Ascending aorta (tissue), 2 donors: ENCODE data around the gene CMIP. TPM values are rescaled to one million over a fixed set of nuclear protein-coding genes. Genes with fewer than 3 reads are reported as not detected.

Experiments
- DNase-seq, 2 donors: peaks; one replicate each; pipeline ENCODE4 v3.0.0-alpha.2; 2019; ENCODE audit warnings: low spot score in 2 of 2
- H3K27ac ChIP-seq, 2 donors: fragments of 200-600 bp; sonication (generic); one replicate each; pipeline ENCODE4 v1.5.1; 2016 to 2017; ENCODE audit warnings: mild to moderate bottlenecking in 1 of 2
- H3K27me3 ChIP-seq: fragments of 200-600 bp; sonication (generic); one replicate; pipeline ENCODE4 v1.5.1; 2017
- H3K36me3 ChIP-seq, 2 donors: fragments of 200-600 bp; sonication (generic); one replicate each; pipeline ENCODE4 v1.5.1; 2016
- H3K4me1 ChIP-seq, 2 donors: fragments of 200-600 bp; sonication (generic); one replicate each; pipeline ENCODE4 v1.5.1; 2016 to 2017; ENCODE audit warnings: mild to moderate bottlenecking in 1 of 2
- H3K4me3 ChIP-seq, 2 donors: fragments of 200-600 bp; sonication (generic); one replicate each; pipeline ENCODE4 v1.5.1; 2016 to 2017; ENCODE audit warnings: mild to moderate bottlenecking in 1 of 2
- H3K9me3 ChIP-seq, 2 donors: fragments of 200-600 bp; sonication (generic); one replicate each; pipeline ENCODE4 v1.5.1; 2016
- CTCF ChIP-seq, 3 experiments: fragments of 200-600 bp in 2 of 3; fragments of 450-650 bp in 1 of 3; sonication (generic) in 2 of 3; IDR thresholded peaks; one replicate each; pipeline ENCODE4 v1.5.1; 2016 to 2019; ENCODE audit warnings: antibody characterized with exemption in 3 of 3, mild to moderate bottlenecking in 1 of 3, moderate library complexity in 1 of 3
- intact Hi-C: fragments of 100-400 bp; cut with DNase I; formaldehyde crosslinking; loops from one replicate; pipeline ENCODE4 v1.15.1; 2023
- total RNA-seq: library from RNA; depleted of rRNA; stranded (reverse); fragments of >200 nt; gene quantifications from one replicate; pipeline ENCODE4 v1.1.0, GENCODE V29; 2016

The CMIP gene
- total RNA-seq, 1 donor from 2014 or later, result 110 TPM

GRCh38 chr16:81517629-81518438 is 73.2 kb downstream of the CMIP start:
- no peaks in the 10 kb centered on the region for H3K27me3 ChIP-seq
- H3K27ac ChIP-seq, result peak overlapping the region in 1 of 2 donors; percentile 31
- peaks cover 0 to 2% of the 10 kb centered on the region in 2 donors for H3K4me1 ChIP-seq
- DNase-seq, result no peak
- no peak overlapping the region for H3K4me3 ChIP-seq
- no peak for TF ChIP-seq CTCF (IDR thresholded peaks at IDR 0.05)
- no peaks in the 10 kb centered on the region for H3K9me3 ChIP-seq
- no peaks in the 10 kb centered on the region for H3K36me3 ChIP-seq
- intact Hi-C loops, result no loop called here

DNA sequence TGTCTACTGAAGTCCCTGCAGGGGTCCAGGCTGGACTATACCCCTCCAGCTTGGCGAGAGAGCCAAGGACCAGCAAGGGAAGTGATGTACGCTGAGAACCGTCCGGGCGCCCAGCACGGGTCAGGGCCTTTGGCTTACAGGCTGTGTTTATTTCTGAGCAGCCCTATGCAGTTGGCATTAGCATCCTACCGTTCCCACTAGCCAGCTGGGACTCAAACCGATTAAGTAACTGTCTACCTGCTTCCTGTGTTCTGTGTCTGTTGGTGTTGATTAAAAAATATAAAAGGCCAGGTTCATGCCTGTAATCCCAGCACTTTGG is 73.8 kb downstream of the CMIP start:
- Histone ChIP-seq H3K36me3 (no peaks in the 10 kb centered on the region), H3K27me3 (no peaks in the 10 kb centered on the region), H3K4me1 (peaks cover 0 to 2% of the 10 kb centered on the region in 2 donors), H3K9me3 (no peaks in the 10 kb centered on the region), H3K4me3 (no peak overlapping the region), H3K27ac (no peak overlapping the region)
- intact Hi-C loops, result no loop called here
- DNase-seq, result no peak
- no peak for TF ChIP-seq CTCF (IDR thresholded peaks at IDR 0.05)

GRCh38 chr16:81519301-81520150 is 74.9 kb downstream of the CMIP start:
- no peaks in the 10 kb centered on the region for H3K4me1 ChIP-seq
- no peak overlapping the region for H3K4me3 ChIP-seq
- no peaks in the 10 kb centered on the region for H3K36me3 ChIP-seq
- intact Hi-C loops, result no loop called here
- TF ChIP-seq CTCF (IDR thresholded peaks at IDR 0.05), result no peak
- no peaks in the 10 kb centered on the region for H3K27me3 ChIP-seq
- no peaks in the 10 kb centered on the region for H3K9me3 ChIP-seq
- H3K27ac ChIP-seq, result no peak overlapping the region
- DNase-seq, result no peak

DNA sequence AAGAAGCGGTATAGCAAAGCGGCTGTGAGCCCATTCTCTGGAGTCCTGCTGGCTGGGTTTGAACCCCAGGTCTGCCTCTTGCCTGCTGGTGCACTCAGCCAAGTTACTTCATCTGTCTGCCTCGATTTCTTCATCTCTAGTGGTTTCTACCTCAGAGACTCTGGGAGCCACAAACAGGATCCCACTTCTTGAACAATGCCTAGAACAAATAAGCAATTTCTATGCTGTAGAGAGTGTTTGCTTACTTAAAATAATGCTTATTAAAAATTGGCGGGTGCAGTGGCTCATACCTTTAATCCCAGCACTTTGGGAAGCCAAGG is 75.5 kb downstream of the CMIP start:
- DNase-seq, result no peak
- no peaks in the 10 kb centered on the region for H3K36me3 ChIP-seq
- no peaks in the 10 kb centered on the region for H3K4me1 ChIP-seq
- H3K27me3 ChIP-seq, result no peaks in the 10 kb centered on the region
- intact Hi-C loops, result no loop called here
- no peaks in the 10 kb centered on the region for H3K9me3 ChIP-seq
- H3K27ac ChIP-seq, result no peak overlapping the region
- no peak overlapping the region for H3K4me3 ChIP-seq
- TF ChIP-seq CTCF (IDR thresholded peaks at IDR 0.05), result no peak

DNA sequence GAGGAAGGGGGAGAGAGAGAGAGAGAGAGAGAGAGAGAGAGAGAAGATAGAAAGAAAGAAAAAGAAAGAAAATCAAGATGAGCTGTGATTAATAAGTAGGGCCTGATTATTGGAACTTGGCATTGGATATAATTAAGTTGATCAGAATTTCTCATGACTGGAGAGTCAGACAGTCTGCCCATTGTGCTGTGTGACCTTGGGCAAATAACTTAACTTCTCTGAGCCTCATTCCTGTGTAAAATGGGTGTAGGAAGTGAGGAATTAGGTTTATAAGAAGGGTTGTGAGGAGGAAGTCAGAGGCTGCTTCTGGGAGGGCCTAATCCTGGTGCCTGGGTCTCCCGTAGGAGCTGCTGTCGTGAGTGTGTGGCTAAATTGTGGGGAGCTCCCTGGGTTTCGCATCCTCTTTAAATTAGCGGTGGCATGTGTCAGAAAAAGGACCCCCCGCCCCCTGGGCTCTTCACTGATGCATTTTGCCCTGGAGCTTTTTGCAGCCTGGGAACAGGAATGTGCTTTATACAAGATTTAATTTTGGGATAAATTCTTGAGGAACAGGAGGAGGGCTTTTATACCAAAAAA is 76.0 kb downstream of the CMIP start:
- DNase-seq, result no peak
- no peaks in the 10 kb centered on the region for H3K27me3 ChIP-seq
- no peak overlapping the region for H3K4me3 ChIP-seq
- H3K9me3 ChIP-seq, result no peaks in the 10 kb centered on the region
- intact Hi-C loops, result no loop called here
- TF ChIP-seq CTCF (IDR thresholded peaks at IDR 0.05), result no peak
- H3K36me3 ChIP-seq, result no peaks in the 10 kb centered on the region
- H3K4me1 ChIP-seq, result no peaks in the 10 kb centered on the region
- no peak overlapping the region for H3K27ac ChIP-seq
